ENCODE results near the gene PAX2.

Gene PAX2

DNA sequence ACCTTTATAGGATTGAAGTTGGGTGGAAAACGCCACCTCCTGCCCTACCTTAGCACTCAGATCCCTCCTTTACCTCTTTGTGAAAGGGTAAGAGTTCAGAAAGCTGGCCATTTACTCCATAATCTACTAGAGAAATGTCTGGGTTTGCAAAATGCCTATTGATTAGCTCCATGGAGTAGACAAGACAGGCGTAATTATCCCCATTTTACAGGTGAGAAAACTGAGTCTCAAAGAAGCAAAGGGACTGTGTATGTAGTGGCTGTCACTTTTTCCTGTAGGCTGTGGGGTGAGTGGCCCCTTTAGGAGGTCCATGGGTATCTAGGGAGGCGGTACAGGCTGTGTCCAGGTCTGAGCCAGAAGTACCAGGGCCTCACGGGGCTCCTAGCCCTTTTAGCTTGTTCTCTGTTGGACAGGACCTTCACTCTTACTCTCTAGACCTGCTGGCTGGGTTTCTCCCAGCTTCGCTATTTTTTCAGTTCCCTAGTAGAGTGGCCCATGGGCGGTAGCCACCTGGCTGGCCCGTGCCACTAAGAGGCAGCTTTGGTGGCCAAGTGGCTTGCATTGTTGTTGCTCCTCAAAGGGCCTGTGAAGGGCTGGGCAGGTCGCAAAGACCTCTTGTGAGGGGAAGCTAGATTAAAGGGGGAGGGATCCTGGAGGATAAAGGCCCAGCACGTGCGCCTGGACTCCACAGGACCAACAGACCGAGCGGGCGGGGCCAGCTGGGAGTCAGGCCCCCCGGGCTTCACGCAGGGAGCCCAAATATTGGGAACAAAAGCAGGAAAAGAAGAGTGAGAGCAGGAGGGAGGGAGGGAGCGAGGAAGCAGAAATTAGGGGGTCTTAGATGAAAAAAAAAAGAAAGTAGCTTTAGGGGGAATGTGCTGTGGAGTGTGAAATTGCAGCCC lies 4.7 kb upstream of the PAX2 start:
- no peak for DNase-seq

GRCh38 chr10:100741378-100742075 lies 3.9 kb upstream of the PAX2 start:
- DNase-seq = no peak

DNA sequence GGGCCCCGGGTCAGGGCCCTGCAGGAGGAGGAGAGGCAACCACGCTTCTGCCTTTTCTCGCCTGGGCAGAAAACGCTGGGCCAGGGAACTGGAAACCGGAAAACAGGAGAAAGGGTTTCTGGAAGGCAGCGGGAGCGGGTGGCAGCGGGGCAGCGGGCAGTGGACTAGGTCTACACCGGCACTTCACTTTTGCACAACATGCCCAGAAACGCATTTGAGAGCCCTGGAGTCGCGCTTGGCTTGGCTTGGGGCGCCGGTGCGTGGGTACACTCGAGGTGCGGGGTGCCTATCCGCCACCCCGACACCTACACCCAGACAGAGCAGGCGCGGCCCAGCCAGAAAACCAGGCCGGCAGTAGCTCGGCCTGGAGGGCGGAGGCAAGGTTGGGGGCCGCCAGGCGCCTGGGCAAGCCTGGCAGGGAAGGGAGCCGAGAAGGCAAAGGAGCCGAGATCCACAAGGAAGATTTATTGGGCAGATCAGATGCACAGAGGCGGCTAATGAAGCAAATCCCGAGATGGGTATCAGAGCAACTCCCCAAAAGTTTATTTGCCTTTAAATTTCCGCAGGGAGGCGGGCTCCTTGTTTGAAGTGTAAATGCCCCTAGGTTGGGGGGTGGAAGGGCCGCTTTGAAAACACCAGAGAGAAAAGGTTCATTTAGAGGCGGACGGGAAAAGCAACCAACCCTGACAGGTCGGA lies 3.2 kb upstream of the PAX2 start:
- DNase-seq = no peak

DNA sequence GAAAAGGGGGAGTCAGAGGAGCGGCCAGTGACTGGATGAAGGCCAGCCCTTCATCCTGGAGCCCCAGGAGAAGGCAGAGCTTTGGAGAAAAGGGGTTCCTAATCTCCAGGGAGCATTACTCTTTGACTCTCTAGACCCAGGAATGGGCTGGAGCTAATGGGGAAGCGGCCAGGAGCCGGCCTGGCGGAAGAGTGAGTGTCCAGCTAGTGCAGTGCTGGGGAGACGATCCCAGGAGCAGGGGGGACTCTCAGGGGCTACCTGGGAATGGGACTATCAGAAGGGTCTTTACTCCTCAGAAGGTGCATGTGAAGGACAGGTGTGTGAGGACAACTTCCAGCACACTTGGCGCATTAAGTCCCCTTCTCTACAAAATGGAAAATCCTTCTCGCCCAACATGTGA lies 2.4 kb upstream of the PAX2 start:
- no peak for DNase-seq

GRCh38 chr10:100743626-100744135 lies 1.7 kb upstream of the PAX2 start:
- no peak for DNase-seq

- DNase-seq = no peak
These were observed 1.0 kb upstream of the PAX2 start for GRCh38 chr10:100744136-100744986.

GRCh38 chr10:100745882-100746783 lies 751 bp downstream of the PAX2 start:
- no peak for DNase-seq

GRCh38 chr10:100746784-100747455 lies 1.5 kb downstream of the PAX2 start:
- no peak for DNase-seq

- DNase-seq = no peak
These were observed 2.3 kb downstream of the PAX2 start for GRCh38 chr10:100747456-100748230.

DNA sequence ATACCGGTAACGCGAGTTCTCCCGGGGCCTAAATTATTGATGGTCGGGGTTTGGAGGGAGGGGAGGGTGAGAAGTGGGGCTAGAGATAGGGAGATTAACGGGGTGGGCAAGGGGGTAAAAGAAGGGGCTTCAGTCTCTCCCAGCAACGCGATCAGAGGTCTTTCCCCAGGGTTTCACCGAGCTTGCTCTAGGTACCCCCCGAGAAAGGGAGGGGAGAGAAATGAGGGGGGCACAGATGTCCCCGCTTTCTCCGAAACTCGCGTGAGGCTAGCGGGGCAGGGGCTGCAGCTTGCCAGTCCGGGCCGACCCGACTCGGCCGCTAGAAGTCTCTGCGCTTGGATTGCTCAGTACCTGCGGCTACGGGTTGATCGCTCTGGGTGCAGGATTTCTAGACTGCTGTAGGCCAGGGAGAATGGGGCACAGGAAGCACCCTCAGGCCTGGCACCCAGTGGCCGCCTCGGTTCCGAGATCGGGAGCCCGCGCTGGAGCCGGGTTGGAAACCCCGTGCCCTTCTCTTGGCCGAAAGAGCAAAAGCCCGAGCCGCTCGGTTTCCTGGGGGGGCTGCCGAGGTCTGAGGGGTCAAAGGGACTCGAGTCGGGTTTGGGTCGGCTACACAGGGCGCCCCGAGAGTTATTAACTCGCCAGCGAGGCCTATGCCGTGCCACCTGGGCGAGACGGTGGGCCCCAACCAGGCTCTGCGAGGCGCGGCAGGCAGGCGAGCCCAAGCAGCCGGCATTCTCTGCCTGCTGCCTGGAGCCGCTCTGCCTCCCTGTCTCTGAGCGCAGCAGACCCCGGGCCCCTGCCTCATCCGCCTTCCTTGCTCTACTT lies 3.1 kb downstream of the PAX2 start:
- no peak for DNase-seq

GRCh38 chr10:100749059-100749308 lies 3.6 kb downstream of the PAX2 start:
- no peak for DNase-seq

- no peak for DNase-seq
These were observed 4.2 kb downstream of the PAX2 start for GRCh38 chr10:100749309-100750217.

GRCh38 chr10:100750291-100751210 lies 5.2 kb downstream of the PAX2 start:
- no peak for DNase-seq

DNA sequence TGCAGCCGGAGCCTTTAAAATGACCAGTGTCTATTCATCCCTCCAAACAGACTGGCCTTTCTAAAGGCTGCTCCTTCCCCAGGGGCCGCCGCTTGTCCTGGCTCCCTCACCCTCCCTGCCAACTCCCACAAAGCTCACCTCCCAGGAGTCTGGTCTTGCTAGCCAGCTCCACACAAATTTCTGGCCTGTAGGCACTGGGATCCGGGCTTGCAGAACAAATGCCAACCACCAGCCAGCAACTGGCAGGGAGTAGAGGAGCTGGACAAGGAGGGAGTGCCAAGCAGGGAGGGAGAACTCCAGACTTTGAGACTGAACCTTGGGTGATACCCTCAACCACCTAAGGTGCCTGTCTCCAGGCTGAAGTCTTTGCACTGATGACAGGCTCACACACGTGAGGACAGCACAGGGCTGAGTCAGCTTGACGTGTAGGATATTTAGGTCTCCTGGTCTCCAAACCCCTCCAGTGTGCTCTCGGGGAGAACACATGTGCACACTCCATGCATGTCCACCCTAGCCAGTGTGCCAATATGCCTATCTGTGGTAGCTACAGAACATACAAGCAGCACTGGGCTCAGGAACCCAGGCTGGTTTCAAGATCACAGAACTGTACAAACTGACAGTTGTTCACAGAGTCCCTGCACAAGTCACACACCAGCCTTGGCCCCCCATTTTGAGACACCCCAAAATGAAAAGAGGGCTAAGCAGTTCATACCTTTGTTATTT lies 6.0 kb downstream of the PAX2 start:
- no peak for DNase-seq

DNA sequence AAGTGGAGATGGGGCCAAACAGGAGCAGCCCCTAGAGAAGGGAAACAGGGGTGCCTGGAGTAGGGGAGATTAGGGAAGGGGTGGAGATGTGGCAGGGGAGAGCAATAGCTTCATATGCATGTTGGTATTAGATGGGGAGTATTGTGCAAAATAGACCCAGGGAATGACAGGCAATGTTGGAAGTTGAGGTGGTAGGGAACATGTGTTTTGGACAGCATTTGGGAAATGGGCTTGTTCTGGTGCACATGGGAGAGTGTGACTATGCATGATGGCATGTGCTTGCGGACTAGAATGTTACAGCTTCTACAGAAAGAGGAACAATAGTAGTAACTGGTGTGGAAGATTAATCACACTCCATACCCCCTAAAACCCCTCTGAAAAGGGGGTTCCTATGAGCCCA lies 10.4 kb downstream of the PAX2 start:
- no peak for DNase-seq

DNA sequence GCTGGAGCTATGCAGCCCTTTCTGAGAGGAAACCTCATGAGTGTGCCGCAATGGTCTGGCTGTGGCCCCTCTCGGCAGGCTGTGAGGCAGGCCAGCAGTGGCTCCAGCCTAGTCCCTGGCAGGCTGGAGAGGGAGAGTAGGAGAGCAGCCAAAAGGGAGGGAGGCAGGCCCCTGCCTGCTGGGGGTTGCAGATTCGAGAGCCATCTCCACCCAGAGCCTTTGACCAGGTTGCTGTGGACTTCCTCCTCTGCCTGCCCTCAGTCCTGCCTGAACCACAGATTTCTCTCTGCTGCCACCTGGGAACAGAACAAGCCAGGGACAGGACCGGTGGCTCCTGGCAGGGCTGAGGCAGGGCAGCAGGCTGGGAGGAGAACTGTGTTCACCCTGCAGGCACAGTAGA lies 13.9 kb downstream of the PAX2 start:
- DNase-seq = no peak

All from NCI-H510A treated with DMSO at 0.1 percent for 48 hours (cell line).